Endothelial cell of umbilical vein (primary cell): Measurements from ENCODE around the gene GBP3. TPM values are rescaled to one million over a fixed set of nuclear protein-coding genes. Genes with fewer than 3 reads are reported as not detected.
"Not testable (repeated sequence)": the region's sequence is repeated elsewhere in the genome, so short reads cannot be mapped to it uniquely, and the experiment has no call there.

ENCODE experiments used
- BruUV-seq: library from RNA; stranded (reverse); fragments of 400-500 nt; replicated peaks from 2 replicates; lab custom pipeline; 2021; lab: Mats Ljungman, UMichigan
- CTCF ChIA-PET: fragments of 300-600, 350-600 bp; sonication (Branson Sonifier 250); formaldehyde crosslinking; loops from one replicate; lab custom pipeline; 2021; ENCODE audit warnings: antibody characterized with exemption, inconsistent platforms; lab: Charles Lee
- POLR2A ChIA-PET: fragments of 300-600, 350-600 bp; sonication (Branson Sonifier 250); formaldehyde crosslinking; loops from one replicate; lab custom pipeline; 2021; ENCODE audit warnings: antibody characterized with exemption, inconsistent platforms; lab: Charles Lee
- DNase-seq: peaks from one replicate; pipeline ENCODE4 v3.0.0-alpha.2; 2011; ENCODE audit warnings: low read depth, low spot score
- FAIRE-seq: peaks from 2 replicates; lab custom pipeline; 2011; peaks lifted over from hg19 to GRCh38; lab: Jason Lieb, UNC
- H2AFZ ChIP-seq: 2 replicates; pipeline ENCODE4 v1.6.0; 2012; ENCODE audit warnings: low read depth, low read length, control low read depth, inconsistent platforms
- H3K27ac ChIP-seq: 2 replicates; pipeline ENCODE4 v1.5.1; 2011; ENCODE audit warnings: low read depth, mild to moderate bottlenecking, control low read depth, low read length, moderate library complexity; ENCODE audit not compliant: insufficient read depth
- H3K27me3 ChIP-seq, 2 experiments: 2 replicates each; pipeline versions ENCODE4 v1.6.0 to v1.6.1; 2011; ENCODE audit warnings: low read length in 2 of 2, mixed read lengths in 1 of 2; ENCODE audit not compliant: control insufficient read depth in 2 of 2, insufficient read depth in 2 of 2
- H3K36me3 ChIP-seq, 2 experiments: 2 replicates in 1 of 2; 3 replicates in 1 of 2; pipeline ENCODE4 v1.5.1; 2011; ENCODE audit warnings: low read length in 2 of 2, mild to moderate bottlenecking in 1 of 2, moderate library complexity in 1 of 2; ENCODE audit not compliant: control insufficient read depth in 2 of 2, insufficient read depth in 2 of 2; ENCODE audit errors: extremely low read depth in 1 of 2
- H3K4me1 ChIP-seq: 3 replicates; pipeline ENCODE4 v1.5.1; 2011; ENCODE audit warnings: mild to moderate bottlenecking, low read length; ENCODE audit not compliant: control insufficient read depth, insufficient read depth; ENCODE audit errors: extremely low read depth
- H3K4me2 ChIP-seq: 2 replicates; pipeline ENCODE4 v1.6.1; 2011; ENCODE audit warnings: low read length, control low read depth, mixed read lengths; ENCODE audit not compliant: insufficient read depth
- H3K4me3 ChIP-seq, 3 experiments: fragments of 200-600 bp in 1 of 3; sonication (generic), shearing (Covaris generic) in 1 of 3; replicated peaks in 1 of 3; 2 replicates each; pipeline ENCODE4 v1.5.1; 2011 to 2016; ENCODE audit warnings: control low read depth in 3 of 3, low read length in 3 of 3, mild to moderate bottlenecking in 2 of 3, inconsistent platforms in 1 of 3, low read depth in 1 of 3, moderate library complexity in 1 of 3; ENCODE audit not compliant: insufficient read depth in 1 of 3
- H3K79me2 ChIP-seq: 2 replicates; pipeline ENCODE4 v1.6.0; 2012; ENCODE audit warnings: low read length, inconsistent platforms; ENCODE audit not compliant: control insufficient read depth, insufficient read depth
- H3K9ac ChIP-seq: replicated peaks from 2 replicates; pipeline ENCODE3; 2011; ENCODE audit warnings: low read length, control low read depth; ENCODE audit not compliant: insufficient read depth; ENCODE audit errors: extremely low read depth
- H3K9me1 ChIP-seq: replicated peaks from 3 replicates; pipeline ENCODE4 v1.6.0; 2011; ENCODE audit warnings: mild to moderate bottlenecking, low read length; ENCODE audit not compliant: control insufficient read depth, insufficient read depth; ENCODE audit errors: extremely low read depth
- H3K9me3 ChIP-seq: replicated peaks from 2 replicates; pipeline ENCODE4 v1.5.1; 2012; ENCODE audit warnings: low read length, inconsistent platforms; ENCODE audit not compliant: control insufficient read depth, insufficient read depth
- H4K20me1 ChIP-seq: replicated peaks from 2 replicates; pipeline ENCODE3; 2011; ENCODE audit warnings: mild to moderate bottlenecking, low read length; ENCODE audit not compliant: control insufficient read depth, insufficient read depth; ENCODE audit errors: extremely low read depth
- EZH2 ChIP-seq: IDR thresholded peaks from 2 replicates; pipeline ENCODE4 v1.6.1; 2012; ENCODE audit warnings: borderline replicate concordance, low read depth, mild to moderate bottlenecking, moderate library complexity, low read length, inconsistent platforms; ENCODE audit not compliant: severe bottlenecking
- FOS ChIP-seq: IDR thresholded peaks from 2 replicates; pipeline ENCODE4 v1.6.1; 2011; ENCODE audit warnings: mild to moderate bottlenecking, low read length, moderate library complexity, borderline replicate concordance; ENCODE audit not compliant: insufficient read depth
- MYC ChIP-seq: IDR thresholded peaks from one replicate; pipeline ENCODE4 v1.6.1; 2011; ENCODE audit warnings: mild to moderate bottlenecking, low read depth, low read length
- dilution Hi-C: fragments of 300-500 bp; cut with MboI; formaldehyde crosslinking; loops from one replicate; pipeline ENCODE4 v1.15.0; 2019; ENCODE audit warnings: low sequenced_read_pairs; ENCODE audit not compliant: extremely low pct_ligation_motif_present
- intact Hi-C: fragments of 100-400 bp; cut with micrococcal nuclease; formaldehyde crosslinking; loops from one replicate; pipeline ENCODE4 v1.10.0; 2022
- polyA plus RNA-seq, 4 experiments: library from polyadenylated mRNA; depleted of rRNA in 3 of 4; stranded (reverse) in 3 of 4; unstranded in 1 of 4; fragments of >200 nt; gene quantifications; 2 replicates each; pipeline versions ENCODE4 v1.2.1 to v1.2.3, GENCODE V29; 2011 to 2012; ENCODE audit warnings: missing spikeins in 1 of 4
- total RNA-seq: library from RNA; stranded (reverse); gene quantifications from 2 replicates; pipeline ENCODE4 v1.2.3, GENCODE V29; 2021

GBP3 gene
- total and polyA plus RNA-seq, 2 donors (not counting 3 experiments of a cell fraction or from before 2014, with no cell fraction given) = 5.7 to 7.3 TPM

GRCh38 chr1:89005286-89006151 lies 17.1 kb downstream of the GBP3 start:
- intact Hi-C loops (no loop called here), dilution Hi-C loops (no loop called here)
- DNase-seq (no peak), FAIRE-seq (no peak)
- Histone ChIP-seq H3K4me2 (no peak overlapping the region), H3K79me2 (no peaks in the 10 kb centered on the region), H3K4me3 (no peak overlapping the region), H3K9me3 (no peaks in the 10 kb centered on the region), H4K20me1 (no peaks in the 10 kb centered on the region), H3K27me3 (no peaks in the 10 kb centered on the region), H3K9ac (no peak overlapping the region), H3K36me3 (peaks cover 3 to 16% of the 10 kb centered on the region in 2 experiments), H3K9me1 (no peaks in the 10 kb centered on the region), H3K4me1 (peaks cover 6% of the 10 kb centered on the region), H2AFZ (no peak overlapping the region), H3K27ac (no peak overlapping the region)
- TF ChIP-seq MYC = no peak
- no peak for TF ChIP-seq FOS
- no peak for TF ChIP-seq EZH2
- no TSS peak for BruUV-seq
- CTCF ChIA-PET = interaction anchor here (1.0 kb wide), 1 partner anchor 17 kb away, joined by 3 read pairs; the partner anchor contains the start of gene GBP3
- POLR2A ChIA-PET = no interaction called here

DNA sequence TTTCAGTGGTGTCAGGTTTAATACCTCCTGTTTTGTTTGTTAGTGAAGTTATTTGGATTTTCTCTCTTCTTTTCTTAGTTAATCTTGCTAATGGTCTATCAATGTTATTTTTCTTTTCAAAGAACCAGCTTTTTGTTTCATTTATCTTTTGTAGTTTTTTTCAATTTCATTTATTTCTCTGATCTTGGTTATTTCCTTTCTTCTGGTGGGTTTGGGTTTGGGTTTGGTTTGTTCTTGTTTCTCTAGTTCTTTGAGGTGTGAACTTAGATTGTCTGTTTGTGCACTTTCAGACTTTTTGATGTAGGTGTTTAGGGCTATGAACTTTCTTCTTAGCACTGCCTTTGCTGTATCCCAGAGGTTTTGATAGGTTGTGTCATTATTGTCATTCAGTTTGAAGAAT lies 20.5 kb downstream of the GBP3 start:
- DNase-seq, BruUV-seq, H3K27ac ChIP-seq, H2AFZ ChIP-seq, H3K79me2 ChIP-seq, H3K4me1 ChIP-seq, H3K36me3 ChIP-seq, H3K4me3 ChIP-seq, POLR2A ChIA-PET, H3K4me2 ChIP-seq, H3K9me3 ChIP-seq, FAIRE-seq, intact Hi-C loops, H3K9me1 ChIP-seq, H3K9ac ChIP-seq, H3K27me3 ChIP-seq, H4K20me1 ChIP-seq, dilution Hi-C loops: not testable (repeated sequence)
- CTCF ChIA-PET = interaction anchor here (0.7 to 2.1 kb wide), 2 partner anchors 18 to 20 kb away, joined by 3 to 7 read pairs; no protein-coding TSS in a partner anchor
